Nephron (organoid): ENCODE data around the gene SCGB3A1.

ENCODE experiments used
- H3K27ac Mint-ChIP-seq, 3 experiments: 2 replicates each; pipeline ENCODE4 v1.8.0; 2020; ENCODE audit warnings: mixed read lengths in 3 of 3, mild to moderate bottlenecking in 2 of 3, moderate library complexity in 1 of 3
- H3K27me3 Mint-ChIP-seq: 2 replicates; pipeline ENCODE4 v1.8.0; 2021; ENCODE audit warnings: low read depth, mild to moderate bottlenecking, moderate library complexity, mixed read lengths
- H3K36me3 Mint-ChIP-seq: 2 replicates; pipeline ENCODE4 v1.8.0; 2020; ENCODE audit warnings: low read depth, mixed read lengths
- H3K4me1 Mint-ChIP-seq: 2 replicates; pipeline ENCODE4 v1.8.0; 2020; ENCODE audit warnings: mixed read lengths
- H3K4me3 Mint-ChIP-seq, 3 experiments: 2 replicates each; pipeline ENCODE4 v1.8.0; 2020; ENCODE audit warnings: mild to moderate bottlenecking in 3 of 3, mixed read lengths in 3 of 3, moderate library complexity in 2 of 3
- H3K9me3 Mint-ChIP-seq: 2 replicates; pipeline ENCODE4 v1.8.0; 2020; ENCODE audit warnings: mixed read lengths
- CTCF ChIP-seq, 3 experiments: fragments of 200-600 bp; sonication (generic); IDR thresholded peaks; one replicate each; pipeline ENCODE4 v1.5.0; 2021; ENCODE audit warnings: antibody characterized with exemption in 3 of 3; ENCODE audit not compliant: unreplicated experiment in 3 of 3

SCGB3A1 gene

DNA sequence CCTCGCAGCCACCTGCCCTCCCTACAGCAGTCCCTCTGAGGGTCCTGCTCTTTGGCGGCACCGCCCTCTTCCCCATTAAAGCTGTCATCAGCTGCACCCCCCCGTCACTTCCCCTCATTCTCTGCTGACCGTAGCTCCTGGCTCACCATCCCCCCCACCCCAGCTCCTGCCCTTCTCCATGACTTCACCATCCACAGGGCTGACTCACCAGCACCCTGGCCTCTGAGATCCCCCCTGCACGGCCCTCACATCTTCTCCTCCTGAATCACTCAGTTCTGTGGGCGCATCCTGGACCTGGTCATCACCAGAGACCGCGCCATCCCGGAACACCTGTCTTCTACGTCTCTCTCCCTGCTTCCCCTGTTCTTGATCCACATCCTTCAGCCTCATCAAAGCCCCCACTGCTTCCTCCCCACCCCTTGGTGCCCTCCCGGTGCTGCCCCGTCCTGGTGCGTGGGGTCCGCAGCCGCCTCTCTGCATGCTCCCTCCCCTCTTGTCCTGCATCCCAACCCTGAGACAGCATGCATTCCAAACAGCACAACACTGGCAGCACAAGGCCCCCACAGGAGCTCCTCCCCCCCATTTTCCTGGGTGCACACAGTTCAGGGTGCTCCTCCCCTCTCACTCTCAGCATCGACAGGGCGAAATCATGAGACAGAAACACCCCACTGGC is 45.2 kb upstream of the SCGB3A1 start:
- no peaks in the 10 kb centered on the region for H3K36me3 Mint-ChIP-seq

GRCh38 chr5:180636016-180636402 is 44.7 kb upstream of the SCGB3A1 start:
- no peak overlapping the region for H3K27ac Mint-ChIP-seq
- peaks cover 12% of the 10 kb centered on the region for H3K4me1 Mint-ChIP-seq
- H3K4me3 Mint-ChIP-seq: no peak overlapping the region
- peaks cover 2% of the 10 kb centered on the region for H3K27me3 Mint-ChIP-seq
- H3K9me3 Mint-ChIP-seq: no peaks in the 10 kb centered on the region
- H3K36me3 Mint-ChIP-seq: no peaks in the 10 kb centered on the region
- no peak for TF ChIP-seq CTCF (IDR thresholded peaks at IDR 0.05; ENCODE audit: unreplicated experiment in 3 of 3)

More for the DNA sequence above, 45.2 kb upstream of the SCGB3A1 start:
- H3K9me3 Mint-ChIP-seq: no peaks in the 10 kb centered on the region
- no peak overlapping the region for H3K4me3 Mint-ChIP-seq
- no peak for TF ChIP-seq CTCF (IDR thresholded peaks at IDR 0.05; ENCODE audit: unreplicated experiment in 3 of 3)
- H3K27ac Mint-ChIP-seq: no peak overlapping the region
- peaks cover 4% of the 10 kb centered on the region for H3K27me3 Mint-ChIP-seq
- peaks cover 12% of the 10 kb centered on the region for H3K4me1 Mint-ChIP-seq

- TF ChIP-seq CTCF (IDR thresholded peaks at IDR 0.05; ENCODE audit: unreplicated experiment in 3 of 3): no peak
- Mint-ChIP-seq H3K4me1 (peaks cover 12% of the 10 kb centered on the region), H3K27ac (peak overlapping the region in 1 of 3 experiments; percentile 28)
Observed at GRCh38 chr5:180633283-180634177, 42.2 kb upstream of the SCGB3A1 start.

DNA sequence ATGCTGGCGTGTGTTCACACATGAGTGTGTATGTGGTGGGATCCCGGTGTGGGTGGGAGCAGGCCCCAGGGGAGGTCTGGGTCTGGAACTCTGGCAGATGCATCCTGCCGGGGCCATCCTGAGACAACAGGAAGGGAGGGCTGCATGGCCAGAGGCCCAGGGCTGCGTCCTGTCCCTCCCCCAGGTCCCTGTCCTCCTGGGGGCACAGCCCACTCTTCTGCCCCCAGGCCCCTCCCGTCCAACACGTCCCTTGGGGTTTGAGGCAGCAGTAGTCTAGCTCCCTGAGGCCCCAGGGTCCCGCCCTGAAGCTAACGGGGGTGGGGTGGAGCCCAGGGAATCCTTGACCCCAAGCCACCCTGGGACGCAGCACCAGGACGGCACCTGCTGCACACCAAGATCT is 41.5 kb upstream of the SCGB3A1 start:
- Mint-ChIP-seq H3K4me3 (no peak overlapping the region), H3K9me3 (no peaks in the 10 kb centered on the region), H3K27ac (peak overlapping the region in 1 of 3 experiments; percentile 73), H3K27me3 (no peaks in the 10 kb centered on the region), H3K36me3 (no peaks in the 10 kb centered on the region), H3K4me1 (peaks cover 12% of the 10 kb centered on the region)
- no peak for TF ChIP-seq CTCF (IDR thresholded peaks at IDR 0.05; ENCODE audit: unreplicated experiment in 3 of 3)

More at GRCh38 chr5:180633283-180634177, 42.2 kb upstream of the SCGB3A1 start:
- H3K27me3 Mint-ChIP-seq: no peaks in the 10 kb centered on the region
- H3K36me3 Mint-ChIP-seq: no peaks in the 10 kb centered on the region
- H3K4me3 Mint-ChIP-seq: no peak overlapping the region
- H3K9me3 Mint-ChIP-seq: no peaks in the 10 kb centered on the region

- Mint-ChIP-seq H3K4me3 (no peak overlapping the region), H3K27me3 (no peaks in the 10 kb centered on the region), H3K36me3 (no peaks in the 10 kb centered on the region), H3K27ac (peak overlapping the region in 1 of 3 experiments; percentile 73), H3K9me3 (no peaks in the 10 kb centered on the region), H3K4me1 (peaks cover 12% of the 10 kb centered on the region)
- TF ChIP-seq CTCF (IDR thresholded peaks at IDR 0.05; ENCODE audit: unreplicated experiment in 3 of 3): no peak
Observed at GRCh38 chr5:180631549-180632383, 40.5 kb upstream of the SCGB3A1 start.
